Measurements from ENCODE around the gene KCNQ1OT1.
A peak's percentile ranks its signal among the peaks of the same experiment; 100 is the strongest.

KCNQ1OT1 gene

DNA sequence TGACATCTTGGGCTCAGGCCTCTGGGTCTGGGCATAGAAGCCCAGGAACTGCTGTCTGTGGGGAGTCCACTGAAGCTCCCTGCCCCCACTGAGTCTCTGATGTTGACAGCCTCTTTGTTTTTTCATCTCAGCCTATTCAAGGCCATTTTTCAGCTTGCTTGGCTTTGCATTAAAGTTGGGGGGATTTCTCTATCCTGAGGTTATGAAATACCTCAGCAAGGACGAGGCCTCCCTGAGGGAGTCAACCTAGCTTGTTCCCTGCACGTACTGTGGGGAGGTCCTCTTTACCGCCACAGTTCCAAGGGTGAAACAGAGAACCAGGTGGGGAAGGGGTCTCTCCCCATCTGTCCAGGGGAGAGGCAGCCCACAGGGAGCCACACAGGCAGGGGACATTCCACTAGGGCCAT, 8.4 kb downstream of the KCNQ1OT1 start:
- Histone ChIP-seq H3K4me2 (ENCODE audit: low read length) (no peak overlapping the region), H3K79me2 (ENCODE audit: insufficient read depth, low read length) (peaks cover under 1% of the 10 kb centered on the region; the same call in 1 of the 2 replicates), H3F3A (ENCODE audit: insufficient read depth, low read length) (no peaks in the 10 kb centered on the region), H3K9me2 (ENCODE audit: low read depth, low read length) (no peaks in the 10 kb centered on the region), H4K20me1 (ENCODE audit: insufficient read depth, low read length) (no peaks in the 10 kb centered on the region), H3K9me3 (ENCODE audit: low read length) (no peaks in the 10 kb centered on the region), H3K9ac (ENCODE audit: low read length) (no peak overlapping the region), H3K4me1 (ENCODE audit: insufficient read depth, low read length, severe bottlenecking) (peaks cover 53% of the 10 kb centered on the region), H3K27ac (ENCODE audit: low read depth, low read length, poor library complexity, severe bottlenecking) (no peak overlapping the region), H3K27me3 (ENCODE audit: insufficient read depth, low read length) (no peaks in the 10 kb centered on the region), H3K4me3 (ENCODE audit: low read depth, low read length, poor library complexity, severe bottlenecking) (no peak overlapping the region), H2AFZ (ENCODE audit: low read length) (no peak overlapping the region), H3K36me3 (ENCODE audit: insufficient read depth, low read length) (no peaks in the 10 kb centered on the region)
- TF ChIP-seq, protein P1, sequence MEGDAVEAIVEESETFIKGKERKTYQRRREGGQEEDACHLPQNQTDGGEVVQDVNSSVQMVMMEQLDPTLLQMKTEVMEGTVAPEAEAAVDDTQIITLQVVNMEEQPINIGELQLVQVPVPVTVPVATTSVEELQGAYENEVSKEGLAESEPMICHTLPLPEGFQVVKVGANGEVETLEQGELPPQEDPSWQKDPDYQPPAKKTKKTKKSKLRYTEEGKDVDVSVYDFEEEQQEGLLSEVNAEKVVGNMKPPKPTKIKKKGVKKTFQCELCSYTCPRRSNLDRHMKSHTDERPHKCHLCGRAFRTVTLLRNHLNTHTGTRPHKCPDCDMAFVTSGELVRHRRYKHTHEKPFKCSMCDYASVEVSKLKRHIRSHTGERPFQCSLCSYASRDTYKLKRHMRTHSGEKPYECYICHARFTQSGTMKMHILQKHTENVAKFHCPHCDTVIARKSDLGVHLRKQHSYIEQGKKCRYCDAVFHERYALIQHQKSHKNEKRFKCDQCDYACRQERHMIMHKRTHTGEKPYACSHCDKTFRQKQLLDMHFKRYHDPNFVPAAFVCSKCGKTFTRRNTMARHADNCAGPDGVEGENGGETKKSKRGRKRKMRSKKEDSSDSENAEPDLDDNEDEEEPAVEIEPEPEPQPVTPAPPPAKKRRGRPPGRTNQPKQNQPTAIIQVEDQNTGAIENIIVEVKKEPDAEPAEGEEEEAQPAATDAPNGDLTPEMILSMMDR (IDR thresholded peaks at IDR 0.05; ENCODE audit: low read length), result no peak
- TF ChIP-seq EZH2 (IDR thresholded peaks at IDR 0.05; ENCODE audit: borderline replicate concordance, low read length), result no peak

DNA sequence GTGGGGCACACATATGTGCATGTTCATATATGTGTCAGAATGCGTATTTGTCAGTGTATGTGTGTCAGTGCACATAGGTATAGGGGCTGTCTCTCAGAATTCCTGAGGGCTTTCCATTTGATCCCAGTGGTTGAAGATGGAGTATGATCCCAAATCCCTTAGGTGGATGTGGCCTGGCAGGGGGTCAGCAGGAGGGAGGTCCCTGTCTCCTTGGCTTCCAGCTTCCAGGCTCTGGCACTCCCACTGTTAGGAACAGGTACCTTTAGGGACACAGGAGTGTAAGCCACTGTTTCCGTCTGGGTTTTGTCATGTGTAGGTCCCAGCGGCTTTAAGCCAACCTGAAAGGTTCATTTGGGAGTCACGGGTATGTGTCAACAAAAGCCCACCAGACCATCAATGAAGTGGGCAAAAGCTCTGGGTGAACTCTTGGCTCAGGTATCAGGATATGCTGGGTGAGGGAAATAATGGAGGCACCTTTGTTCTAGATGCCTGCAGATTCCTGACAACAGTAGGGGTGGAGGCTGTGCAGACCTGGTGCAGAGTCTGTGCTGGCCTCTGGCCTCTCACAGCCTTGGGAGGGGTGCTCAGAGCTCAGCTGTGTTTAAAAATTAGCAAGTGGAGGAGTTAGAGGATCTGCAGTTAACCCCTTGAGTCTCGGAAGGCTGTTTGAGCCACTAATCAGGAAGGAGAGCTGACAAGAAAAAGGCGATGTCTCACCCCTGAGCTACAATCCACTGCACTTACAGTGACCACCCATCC, 9.0 kb downstream of the KCNQ1OT1 start:
- no peak overlapping the region for H3K4me3 ChIP-seq (ENCODE audit: low read depth, low read length, poor library complexity, severe bottlenecking)
- H3K9me2 ChIP-seq (ENCODE audit: low read depth, low read length), result no peaks in the 10 kb centered on the region
- no peaks in the 10 kb centered on the region for H3K36me3 ChIP-seq (ENCODE audit: insufficient read depth, low read length)
- peak overlapping the region; percentile 90 for H3K27ac ChIP-seq (ENCODE audit: low read depth, low read length, poor library complexity, severe bottlenecking)
- H3K27me3 ChIP-seq (ENCODE audit: insufficient read depth, low read length), result no peaks in the 10 kb centered on the region
- H3K79me2 ChIP-seq (ENCODE audit: insufficient read depth, low read length), result no peaks in the 10 kb centered on the region
- H2AFZ ChIP-seq (ENCODE audit: low read length), result no peak overlapping the region
- no peak overlapping the region for H3K9ac ChIP-seq (ENCODE audit: low read length)
- no peak overlapping the region for H3K4me2 ChIP-seq (ENCODE audit: low read length)
- TF ChIP-seq, protein P1 (IDR thresholded peaks at IDR 0.05; ENCODE audit: low read length), result no peak
- no peak for TF ChIP-seq EZH2 (IDR thresholded peaks at IDR 0.05; ENCODE audit: borderline replicate concordance, low read length)
- no peaks in the 10 kb centered on the region for H3F3A ChIP-seq (ENCODE audit: insufficient read depth, low read length)
- H3K4me1 ChIP-seq (ENCODE audit: insufficient read depth, low read length, severe bottlenecking), result peaks cover 48% of the 10 kb centered on the region
- H3K9me3 ChIP-seq (ENCODE audit: low read length), result no peaks in the 10 kb centered on the region
- no peaks in the 10 kb centered on the region for H4K20me1 ChIP-seq (ENCODE audit: insufficient read depth, low read length)

DNA sequence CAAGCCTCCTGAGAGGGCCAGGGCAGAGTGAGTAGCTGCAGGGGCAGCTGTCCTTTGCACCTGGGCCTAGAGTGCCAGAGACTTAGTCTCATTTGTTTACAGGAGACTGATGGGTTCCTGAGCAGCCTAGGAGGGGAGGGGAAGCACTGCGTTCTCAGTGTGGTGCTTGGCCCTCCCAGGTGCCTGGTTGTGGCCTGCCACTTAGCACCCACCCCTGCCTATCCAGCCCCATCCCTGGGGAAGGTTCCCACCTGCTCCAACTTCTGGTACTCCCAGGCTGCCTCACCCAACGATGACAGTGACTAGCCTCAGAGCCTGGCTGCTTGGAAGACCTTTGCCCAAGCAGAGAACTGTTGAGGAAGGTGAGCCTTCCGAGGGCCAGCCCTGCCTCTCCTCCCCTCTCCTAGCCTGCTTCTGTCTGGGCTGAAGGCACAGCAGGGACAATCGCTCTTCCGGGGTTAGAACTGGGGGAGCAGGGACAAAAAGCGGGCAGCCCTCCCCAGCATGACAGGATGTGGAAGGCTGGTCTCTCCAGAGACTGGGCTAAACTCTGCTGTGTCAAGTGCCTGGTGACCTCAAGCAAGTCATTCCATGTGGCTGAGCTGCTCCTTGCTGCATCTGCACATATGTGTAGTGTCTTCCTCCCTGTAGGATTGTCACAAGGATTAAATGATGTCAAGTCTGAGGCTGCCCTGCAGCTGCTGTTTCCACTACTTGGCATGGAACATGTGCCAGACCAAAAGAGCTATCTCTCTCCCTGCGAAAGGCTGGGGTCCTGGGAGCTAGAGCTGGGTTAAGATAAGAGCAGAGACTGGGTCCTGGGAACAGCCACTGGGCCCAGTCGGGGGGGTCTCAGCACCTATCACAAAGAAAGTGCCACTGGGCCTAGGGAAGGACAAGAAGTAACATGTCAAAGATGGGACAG, 9.9 kb downstream of the KCNQ1OT1 start:
- Histone ChIP-seq H3K4me1 (ENCODE audit: insufficient read depth, low read length, severe bottlenecking) (peaks cover 39% of the 10 kb centered on the region), H3K36me3 (ENCODE audit: insufficient read depth, low read length) (no peaks in the 10 kb centered on the region), H3K4me2 (ENCODE audit: low read length) (no peak overlapping the region), H3K9ac (ENCODE audit: low read length) (no peak overlapping the region), H3K4me3 (ENCODE audit: low read depth, low read length, poor library complexity, severe bottlenecking) (no peak overlapping the region), H3K79me2 (ENCODE audit: insufficient read depth, low read length) (no peaks in the 10 kb centered on the region), H3K27ac (ENCODE audit: low read depth, low read length, poor library complexity, severe bottlenecking) (peak overlapping the region; percentile 90), H3K9me3 (ENCODE audit: low read length) (no peaks in the 10 kb centered on the region), H2AFZ (ENCODE audit: low read length) (no peak overlapping the region), H3K27me3 (ENCODE audit: insufficient read depth, low read length) (no peaks in the 10 kb centered on the region), H3K9me2 (ENCODE audit: low read depth, low read length) (no peaks in the 10 kb centered on the region), H4K20me1 (ENCODE audit: insufficient read depth, low read length) (no peaks in the 10 kb centered on the region), H3F3A (ENCODE audit: insufficient read depth, low read length) (no peaks in the 10 kb centered on the region)
- TF ChIP-seq EZH2 (IDR thresholded peaks at IDR 0.05; ENCODE audit: borderline replicate concordance, low read length), result no peak
- TF ChIP-seq, protein P1 (IDR thresholded peaks at IDR 0.05; ENCODE audit: low read length), result no peak

Measured in OCI-LY1 (cell line).